Keratinocyte (primary cell): ENCODE results near the gene TEN1.

ENCODE experiments used
- CTCF ChIP-seq, 3 experiments: IDR thresholded peaks in 1 of 3; conservative IDR thresholded peaks in 1 of 3; optimal IDR thresholded peaks in 1 of 3; 2 replicates in 2 of 3; 3 replicates in 1 of 3; pipeline versions ENCODE3 to v1.5.1; 2011; ENCODE audit warnings: low read length in 3 of 3, mild to moderate bottlenecking in 3 of 3, moderate library complexity in 2 of 3, control low read depth in 1 of 3, inconsistent platforms in 1 of 3; ENCODE audit not compliant: insufficient read depth in 2 of 3; ENCODE audit errors: extremely low read depth in 1 of 3
- EZH2 ChIP-seq: IDR thresholded peaks from one replicate; pipeline ENCODE4 v1.6.1; 2012; ENCODE audit warnings: inconsistent platforms, mild to moderate bottlenecking, low read length, moderate library complexity

DNA sequence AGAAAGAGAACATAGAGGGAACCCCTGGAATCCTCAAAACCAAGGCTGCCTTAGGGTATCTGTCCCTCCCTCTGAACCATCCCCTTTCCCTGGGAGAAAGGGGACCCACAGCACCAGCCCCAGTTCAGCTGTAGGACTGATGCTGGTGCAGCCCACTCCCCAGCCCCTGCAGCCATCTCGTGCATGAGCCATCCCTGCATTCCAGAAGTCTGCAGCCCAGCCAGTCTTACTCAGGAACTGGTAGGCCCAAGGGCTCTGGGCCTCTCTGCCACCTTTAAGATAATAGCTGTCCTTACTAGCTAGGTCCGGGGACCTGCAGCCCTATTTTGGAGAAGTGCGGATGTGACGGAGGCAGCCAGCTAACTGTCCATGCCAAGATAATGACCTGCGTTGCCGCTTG lies 54.1 kb downstream of the TEN1 start:
- no peak for TF ChIP-seq CTCF (optimal IDR thresholded peaks at IDR 0.05 in 1 of 3, IDR thresholded peaks at IDR 0.05 in 1 of 3, conservative IDR thresholded peaks at IDR 0.05 in 1 of 3; ENCODE audit: extremely low read depth in 1 of 3, insufficient read depth in 2 of 3, low read length in 3 of 3)
- TF ChIP-seq EZH2, result no peak
